Measurements from ENCODE around the gene UCK1.
"Not testable (repeated sequence)": the region's sequence is repeated elsewhere in the genome, so short reads cannot be mapped to it uniquely, and the experiment has no call there.

DNA sequence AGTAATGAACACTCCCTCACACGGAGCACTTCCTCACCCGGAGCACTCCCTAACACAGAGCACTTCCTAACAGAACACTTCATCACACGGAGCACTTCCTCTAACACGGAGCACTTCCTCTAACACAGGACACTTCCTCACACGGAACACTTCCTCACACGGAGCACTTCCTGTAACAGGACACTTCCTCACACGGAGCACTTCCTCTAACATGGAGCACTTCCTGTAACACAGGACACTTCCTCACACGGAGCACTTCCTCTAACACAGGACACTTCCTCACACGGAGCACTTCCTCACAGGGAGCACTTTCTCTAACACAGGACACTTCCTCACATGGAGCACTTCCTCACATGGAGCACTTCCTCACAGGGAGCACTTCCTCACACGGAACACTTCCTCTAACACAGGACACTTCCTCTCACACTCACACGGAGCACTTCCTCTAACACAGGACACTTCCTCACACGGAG is 15.5 kb downstream of the UCK1 start:
- TF ChIP-seq POLR2A, POU2F2 (IDR thresholded peaks at IDR 0.05; ENCODE audit: low read depth, low read length): not testable (repeated sequence)

All from GM12891 (cell line).